Smooth muscle cell of the brain vasculature (primary cell): ENCODE results near the gene RAB37.

Experiments used
- DNase-seq: peaks from one replicate; pipeline ENCODE4 v3.0.0-alpha.2; 2012; ENCODE audit warnings: low read depth, low spot score

RAB37 gene

GRCh38 chr17:74777901-74778515 lies 41.0 kb downstream of the RAB37 start:
- no peak for DNase-seq

GRCh38 chr17:74778960-74779359 lies 41.9 kb downstream of the RAB37 start:
- DNase-seq, result no peak

GRCh38 chr17:74779501-74779900 lies 42.4 kb downstream of the RAB37 start:
- no peak for DNase-seq

GRCh38 chr17:74779948-74780400 lies 42.9 kb downstream of the RAB37 start:
- no peak for DNase-seq

GRCh38 chr17:74780443-74781238 lies 43.6 kb downstream of the RAB37 start:
- DNase-seq, result no peak

- no peak for DNase-seq
These were observed 45.5 kb downstream of the RAB37 start for GRCh38 chr17:74782571-74782970.

- no peak for DNase-seq
These were observed 47.2 kb downstream of the RAB37 start for GRCh38 chr17:74784125-74784810.

- DNase-seq, result no peak
These were observed 48.3 kb downstream of the RAB37 start for GRCh38 chr17:74785096-74785980.

GRCh38 chr17:74785981-74786360 lies 48.9 kb downstream of the RAB37 start:
- DNase-seq, result no peak

- DNase-seq, result no peak
These were observed 49.5 kb downstream of the RAB37 start for GRCh38 chr17:74786431-74787055.

- DNase-seq, result no peak
These were observed 53.4 kb downstream of the RAB37 start for GRCh38 chr17:74790161-74791058.

- no peak for DNase-seq
These were observed 55.6 kb downstream of the RAB37 start for GRCh38 chr17:74792586-74793105.

- DNase-seq, result no peak
These were observed 58.4 kb downstream of the RAB37 start for GRCh38 chr17:74795327-74796020.

GRCh38 chr17:74796211-74796610 lies 59.2 kb downstream of the RAB37 start:
- DNase-seq, result no peak

GRCh38 chr17:74796866-74797265 lies 59.8 kb downstream of the RAB37 start:
- no peak for DNase-seq
